Islet precursor cell (in vitro differentiated cells): ENCODE results near the gene TEAD1.

Experiments
- DNase-seq: peaks from one replicate; pipeline ENCODE4 v3.0.0-alpha.2; 2018

The TEAD1 gene

GRCh38 chr11:12673924-12674570, at the start of gene TEAD1:
TSS of gene TEAD1 (plus strand) at chr11:12674421.
- peak; percentile 99 for DNase-seq

- no peak for DNase-seq
These were observed 49.6 kb upstream of the TEAD1 start for GRCh38 chr11:12624595-12624994.

- DNase-seq: no peak
These were observed 48.7 kb upstream of the TEAD1 start for GRCh38 chr11:12625438-12626071.

- DNase-seq: no peak
These were observed 47.6 kb upstream of the TEAD1 start for GRCh38 chr11:12626616-12627015.

- no peak for DNase-seq
These were observed 45.9 kb upstream of the TEAD1 start for GRCh38 chr11:12628314-12628713.

GRCh38 chr11:12629601-12630313, 44.5 kb upstream of the TEAD1 start:
- no peak for DNase-seq

GRCh38 chr11:12631651-12632050, 42.6 kb upstream of the TEAD1 start:
- DNase-seq: no peak

GRCh38 chr11:12634329-12634728, 39.9 kb upstream of the TEAD1 start:
- no peak for DNase-seq

GRCh38 chr11:12636871-12637410, 37.3 kb upstream of the TEAD1 start:
- no peak for DNase-seq

GRCh38 chr11:12639388-12639787, 34.8 kb upstream of the TEAD1 start:
- no peak for DNase-seq

- DNase-seq: no peak
These were observed 33.9 kb upstream of the TEAD1 start for GRCh38 chr11:12640355-12640754.

GRCh38 chr11:12640926-12641849, 33.0 kb upstream of the TEAD1 start:
- no peak for DNase-seq

- peak; percentile 84 for DNase-seq
These were observed 32.2 kb upstream of the TEAD1 start for GRCh38 chr11:12642040-12642439.

GRCh38 chr11:12642806-12643428, 31.3 kb upstream of the TEAD1 start:
- no peak for DNase-seq

- no peak for DNase-seq
These were observed 27.7 kb upstream of the TEAD1 start for GRCh38 chr11:12646478-12646877.

GRCh38 chr11:12653729-12654128, 20.5 kb upstream of the TEAD1 start:
- peak; percentile 75 for DNase-seq

- DNase-seq: no peak
These were observed 18.4 kb upstream of the TEAD1 start for GRCh38 chr11:12655842-12656241.

- DNase-seq: no peak
These were observed 16.9 kb upstream of the TEAD1 start for GRCh38 chr11:12657336-12657735.

GRCh38 chr11:12657981-12658380, 16.2 kb upstream of the TEAD1 start:
- no peak for DNase-seq

GRCh38 chr11:12662101-12662689, 12.0 kb upstream of the TEAD1 start:
- DNase-seq: no peak

- DNase-seq: no peak
These were observed 9.8 kb upstream of the TEAD1 start for GRCh38 chr11:12664385-12664784.

- no peak for DNase-seq
These were observed 7.3 kb upstream of the TEAD1 start for GRCh38 chr11:12666915-12667314.
